HK-2 (cell line): Measurements from ENCODE around the gene ANO10.

Source experiments
- DNase-seq: peaks from one replicate; pipeline ENCODE4 v3.0.0-alpha.2; 2018; ENCODE audit not compliant: unreplicated experiment

Gene ANO10

GRCh38 chr3:43415088-43415487, 206.7 kb downstream of the ANO10 start:
- DNase-seq = no peak

GRCh38 chr3:43413676-43414368, 208.0 kb downstream of the ANO10 start:
- no peak for DNase-seq

GRCh38 chr3:43411429-43411828, 210.4 kb downstream of the ANO10 start:
- no peak for DNase-seq

GRCh38 chr3:43410592-43410991, 211.2 kb downstream of the ANO10 start:
- no peak for DNase-seq

- no peak for DNase-seq
Observed at GRCh38 chr3:43409506-43409905, 212.3 kb downstream of the ANO10 start.

GRCh38 chr3:43406643-43407023, 215.2 kb downstream of the ANO10 start:
- no peak for DNase-seq

- no peak for DNase-seq
Observed at GRCh38 chr3:43405888-43406642, 215.7 kb downstream of the ANO10 start.

GRCh38 chr3:43400781-43401730, 220.8 kb downstream of the ANO10 start:
- DNase-seq = no peak

- no peak for DNase-seq
Observed at GRCh38 chr3:43400167-43400566, 221.6 kb downstream of the ANO10 start.

GRCh38 chr3:43399034-43399433, 222.8 kb downstream of the ANO10 start:
- DNase-seq = no peak

GRCh38 chr3:43394041-43394554, 227.7 kb downstream of the ANO10 start:
- DNase-seq = no peak

GRCh38 chr3:43391621-43392020, 230.2 kb downstream of the ANO10 start:
- DNase-seq = no peak

- DNase-seq = no peak
Observed at GRCh38 chr3:43390255-43390588, 231.6 kb downstream of the ANO10 start.

GRCh38 chr3:43389388-43390254, 232.2 kb downstream of the ANO10 start:
- DNase-seq = no peak

GRCh38 chr3:43388915-43389314, 232.9 kb downstream of the ANO10 start:
- DNase-seq = no peak

GRCh38 chr3:43388175-43388574, 233.6 kb downstream of the ANO10 start:
- DNase-seq = no peak

GRCh38 chr3:43379343-43379742, 242.5 kb downstream of the ANO10 start:
- DNase-seq = no peak

- peak; percentile 26 for DNase-seq
Observed at GRCh38 chr3:43378066-43378935, 243.5 kb downstream of the ANO10 start.

- DNase-seq = no peak
Observed at GRCh38 chr3:43373560-43373928, 248.3 kb downstream of the ANO10 start.

GRCh38 chr3:43372809-43373559, 248.8 kb downstream of the ANO10 start:
- no peak for DNase-seq
